Neural crest cell (in vitro differentiated cells): ENCODE measurements around the gene PSMD9. TPM values are rescaled to one million over a fixed set of nuclear protein-coding genes. Genes with fewer than 3 reads are reported as not detected.
A peak's percentile ranks its signal among the peaks of the same experiment; 100 is the strongest.
"Not testable (repeated sequence)": the region's sequence is repeated elsewhere in the genome, so short reads cannot be mapped to it uniquely, and the experiment has no call there.

ENCODE experiments used
- DNase-seq: peaks from one replicate; pipeline ENCODE4 v3.0.0; 2021; ENCODE audit warnings: low read depth, mixed read lengths, low spot score
- H3K27ac Mint-ChIP-seq: one replicate; pipeline ENCODE4 v1.8.0; 2021; ENCODE audit warnings: mild to moderate bottlenecking, mixed read lengths; ENCODE audit not compliant: unreplicated experiment
- H3K27me3 Mint-ChIP-seq: 2 replicates; pipeline ENCODE4 v1.8.0; 2021; ENCODE audit warnings: low read depth, mild to moderate bottlenecking, mixed read lengths
- H3K36me3 Mint-ChIP-seq: 2 replicates; pipeline ENCODE4 v1.8.0; 2021; ENCODE audit warnings: low read depth, mild to moderate bottlenecking, mixed read lengths
- H3K4me1 Mint-ChIP-seq: 2 replicates; pipeline ENCODE4 v1.8.0; 2021; ENCODE audit warnings: mixed read lengths
- H3K4me3 Mint-ChIP-seq: one replicate; pipeline ENCODE4 v1.8.0; 2021; ENCODE audit warnings: mild to moderate bottlenecking, mixed read lengths
- H3K9me3 Mint-ChIP-seq: 2 replicates; pipeline ENCODE4 v1.8.0; 2021; ENCODE audit warnings: mixed read lengths
- total RNA-seq: library from RNA; stranded (reverse); gene quantifications from 2 replicates; pipeline ENCODE4 v1.2.1, GENCODE V29; 2021
- TF ChIP-seq, protein P1 (sequence below): fragments of 200-600 bp; sonication (generic); conservative IDR thresholded peaks from 2 replicates; pipeline ENCODE4 v1.5.0; 2021; ENCODE audit warnings: antibody characterized with exemption, mild to moderate bottlenecking

PSMD9 gene
- total RNA-seq, 1 donor from 2014 or later, result 46.3 TPM

DNA sequence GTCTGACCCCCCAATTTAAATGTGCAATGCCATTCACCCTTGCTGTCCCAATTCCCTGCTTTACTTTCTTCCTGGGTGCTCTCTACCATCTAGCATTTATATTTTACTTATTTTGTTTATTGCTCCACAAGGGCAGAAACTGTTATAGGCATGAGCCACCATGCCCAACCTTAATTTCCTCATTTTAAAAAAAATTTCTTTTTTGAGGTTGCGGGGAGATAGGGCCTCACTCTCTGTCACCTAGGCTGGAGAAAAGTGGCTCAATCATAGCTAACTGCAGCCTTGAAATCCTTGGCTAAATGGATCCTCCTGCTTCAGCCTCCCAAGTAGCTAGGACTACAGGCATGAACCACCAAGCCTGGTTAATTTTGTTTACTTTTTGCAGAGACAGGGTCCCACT is 42.9 kb upstream of the PSMD9 start:
- Mint-ChIP-seq H3K36me3 (no peaks in the 10 kb centered on the region), H3K27ac (no peak overlapping the region), H3K9me3 (no peaks in the 10 kb centered on the region), H3K4me3 (peak overlapping the region; percentile 51), H3K27me3 (no peaks in the 10 kb centered on the region), H3K4me1 (peaks cover 11% of the 10 kb centered on the region)
- TF ChIP-seq, protein P1, sequence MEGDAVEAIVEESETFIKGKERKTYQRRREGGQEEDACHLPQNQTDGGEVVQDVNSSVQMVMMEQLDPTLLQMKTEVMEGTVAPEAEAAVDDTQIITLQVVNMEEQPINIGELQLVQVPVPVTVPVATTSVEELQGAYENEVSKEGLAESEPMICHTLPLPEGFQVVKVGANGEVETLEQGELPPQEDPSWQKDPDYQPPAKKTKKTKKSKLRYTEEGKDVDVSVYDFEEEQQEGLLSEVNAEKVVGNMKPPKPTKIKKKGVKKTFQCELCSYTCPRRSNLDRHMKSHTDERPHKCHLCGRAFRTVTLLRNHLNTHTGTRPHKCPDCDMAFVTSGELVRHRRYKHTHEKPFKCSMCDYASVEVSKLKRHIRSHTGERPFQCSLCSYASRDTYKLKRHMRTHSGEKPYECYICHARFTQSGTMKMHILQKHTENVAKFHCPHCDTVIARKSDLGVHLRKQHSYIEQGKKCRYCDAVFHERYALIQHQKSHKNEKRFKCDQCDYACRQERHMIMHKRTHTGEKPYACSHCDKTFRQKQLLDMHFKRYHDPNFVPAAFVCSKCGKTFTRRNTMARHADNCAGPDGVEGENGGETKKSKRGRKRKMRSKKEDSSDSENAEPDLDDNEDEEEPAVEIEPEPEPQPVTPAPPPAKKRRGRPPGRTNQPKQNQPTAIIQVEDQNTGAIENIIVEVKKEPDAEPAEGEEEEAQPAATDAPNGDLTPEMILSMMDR, result no peak
- DNase-seq, result no peak

DNA sequence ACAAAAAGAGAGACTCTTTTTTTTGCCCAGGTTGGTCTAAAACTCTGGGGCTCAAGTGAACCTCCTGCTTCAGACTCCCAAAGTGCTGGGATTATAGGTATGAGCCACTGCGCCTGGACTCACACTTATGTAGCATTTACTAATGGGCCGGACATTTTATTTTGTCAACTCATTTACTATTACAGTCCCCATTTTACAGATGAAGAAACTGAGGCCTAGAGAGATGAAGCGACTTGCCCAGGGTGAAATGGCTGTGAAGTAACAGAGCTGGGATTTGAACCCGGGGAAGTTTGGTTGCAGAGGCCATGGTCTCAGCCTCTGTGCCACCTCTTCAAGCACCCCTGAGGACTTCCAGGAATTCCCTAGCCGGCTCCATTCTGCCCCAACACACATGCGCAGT is 39.4 kb upstream of the PSMD9 start:
- TF ChIP-seq, protein P1, result no peak
- Mint-ChIP-seq H3K27me3 (no peaks in the 10 kb centered on the region), H3K4me1 (no peaks in the 10 kb centered on the region), H3K27ac (no peak overlapping the region), H3K9me3 (no peaks in the 10 kb centered on the region), H3K4me3 (no peak overlapping the region), H3K36me3 (no peaks in the 10 kb centered on the region)
- DNase-seq, result no peak

DNA sequence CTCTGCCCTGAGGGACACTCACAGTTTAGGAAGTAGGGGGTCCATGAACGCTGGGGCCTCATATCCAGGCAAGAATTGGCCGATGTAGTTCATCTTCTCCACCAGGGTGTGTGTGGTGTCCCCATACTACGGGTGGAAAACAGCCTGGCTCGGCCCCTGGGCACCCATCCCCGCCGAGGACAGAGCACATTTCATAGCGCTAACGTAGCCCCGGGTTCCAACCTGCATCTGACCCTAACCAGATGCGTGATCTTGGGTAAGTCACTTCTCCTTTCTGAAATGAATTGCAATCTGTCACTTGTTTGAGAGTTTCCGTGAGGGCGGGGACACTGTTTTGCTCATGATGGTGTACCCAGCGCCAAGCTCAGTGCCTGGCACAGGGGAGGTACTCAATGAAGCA is 38.9 kb upstream of the PSMD9 start:
- H3K27ac Mint-ChIP-seq, result no peak overlapping the region
- H3K27me3 Mint-ChIP-seq, result no peaks in the 10 kb centered on the region
- H3K4me3 Mint-ChIP-seq, result no peak overlapping the region
- H3K36me3 Mint-ChIP-seq, result no peaks in the 10 kb centered on the region
- H3K9me3 Mint-ChIP-seq, result no peaks in the 10 kb centered on the region
- TF ChIP-seq, protein P1, result no peak
- no peaks in the 10 kb centered on the region for H3K4me1 Mint-ChIP-seq
- no peak for DNase-seq

GRCh38 chr12:121852392-121852791 is 36.2 kb upstream of the PSMD9 start:
- H3K27ac Mint-ChIP-seq, result peak overlapping the region; percentile 35
- not testable (repeated sequence) for H3K9me3 Mint-ChIP-seq, H3K27me3 Mint-ChIP-seq, H3K4me3 Mint-ChIP-seq, H3K4me1 Mint-ChIP-seq, H3K36me3 Mint-ChIP-seq, DNase-seq

DNA sequence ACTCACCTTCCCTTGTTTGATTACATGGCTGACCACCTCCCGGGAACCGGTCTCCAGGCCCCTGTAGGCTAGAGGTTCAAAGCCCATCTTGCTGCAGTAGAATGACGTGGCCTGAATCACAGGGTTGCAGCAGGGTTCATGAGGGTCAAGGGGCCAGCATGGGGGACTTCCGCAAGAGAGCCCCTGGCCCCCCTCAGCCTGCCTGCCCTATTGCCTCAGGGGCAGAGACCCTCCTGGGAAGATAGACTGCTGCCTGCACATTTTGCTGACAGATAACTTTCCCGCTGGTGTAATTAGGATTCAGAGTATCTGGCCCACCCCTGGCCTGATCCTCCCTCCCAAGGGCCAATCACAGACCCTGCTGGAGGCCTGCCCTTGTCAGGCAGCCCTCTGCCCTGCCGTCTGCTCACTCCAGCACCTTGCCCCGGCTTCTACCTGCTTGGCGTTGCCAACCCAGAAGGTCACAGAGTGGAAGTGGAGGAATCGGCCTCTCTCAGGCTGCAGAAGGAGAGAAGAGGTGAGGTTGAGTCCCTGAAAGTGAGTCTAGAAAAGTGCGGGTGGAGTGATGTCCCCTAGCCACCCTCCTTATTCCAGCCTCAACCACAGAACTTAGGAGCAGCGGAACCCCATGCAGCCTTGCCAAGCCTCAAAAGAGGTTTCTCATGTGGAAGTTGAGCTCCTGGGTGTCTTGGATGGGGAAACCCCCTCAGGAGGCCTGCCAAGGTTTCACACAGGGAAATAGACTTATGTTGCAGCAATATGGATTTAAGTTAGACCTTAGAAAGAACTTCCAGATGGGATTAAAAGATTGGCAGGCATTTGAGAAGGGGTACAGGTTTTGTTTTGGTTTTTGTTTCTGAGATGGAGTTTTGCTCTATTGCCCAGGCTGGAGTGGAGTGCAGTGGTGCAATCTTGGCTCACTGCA is 31.0 kb upstream of the PSMD9 start:
- Mint-ChIP-seq H3K27ac (peak overlapping the region; percentile 97), H3K4me3 (peak overlapping the region; percentile 27), H3K9me3 (no peaks in the 10 kb centered on the region), H3K4me1 (peaks cover 30% of the 10 kb centered on the region), H3K27me3 (no peaks in the 10 kb centered on the region), H3K36me3 (no peaks in the 10 kb centered on the region)
- peak; percentile 18 for DNase-seq
- TF ChIP-seq, protein P1, result no peak

GRCh38 chr12:121858318-121858661 is 30.3 kb upstream of the PSMD9 start:
- no peak overlapping the region for H3K4me3 Mint-ChIP-seq

More at GRCh38 chr12:121858318-121858661, 30.3 kb upstream of the PSMD9 start:
- TF ChIP-seq, protein P1, result no peak
- no peaks in the 10 kb centered on the region for H3K36me3 Mint-ChIP-seq
- peak overlapping the region; percentile 50 for H3K27ac Mint-ChIP-seq
- H3K4me1 Mint-ChIP-seq, result peaks cover 32% of the 10 kb centered on the region
- H3K27me3 Mint-ChIP-seq, result no peaks in the 10 kb centered on the region
- H3K9me3 Mint-ChIP-seq, result no peaks in the 10 kb centered on the region
- no peak for DNase-seq
